Measurements from ENCODE around the gene RXRA. TPM values are rescaled to one million over a fixed set of nuclear protein-coding genes. Genes with fewer than 3 reads are reported as not detected.

Gene RXRA
- polyA plus RNA-seq, 1 donor from 2014 or later, result 2.7 TPM

DNA sequence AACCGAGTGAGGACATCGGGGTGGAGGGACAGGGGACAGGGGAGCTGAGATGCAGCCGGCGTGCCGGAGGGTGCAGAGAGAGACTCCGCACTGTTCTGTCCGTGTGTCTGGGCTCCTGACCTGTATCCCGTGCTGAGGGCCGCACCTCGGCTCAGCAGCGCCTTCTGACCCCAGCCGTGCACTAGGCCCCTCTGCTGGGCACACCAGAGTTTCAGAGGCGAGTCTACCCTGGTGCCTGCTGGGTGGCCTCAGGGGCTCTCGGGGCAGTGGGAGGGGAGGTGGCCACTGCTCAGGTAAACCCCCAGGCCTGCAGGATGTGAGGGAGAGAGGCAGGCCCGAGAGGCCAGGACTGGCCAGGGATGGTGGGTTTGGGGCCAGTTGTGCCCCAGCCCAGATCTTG is 100.2 kb downstream of the RXRA start:
- H3F3A ChIP-seq (ENCODE audit: insufficient read depth, low read length, poor library complexity, severe bottlenecking), result no peaks in the 10 kb centered on the region
- TF ChIP-seq MXI1 (conservative IDR thresholded peaks at IDR 0.05; ENCODE audit: poor library complexity, severe bottlenecking) (no peak), EZH2 (IDR thresholded peaks at IDR 0.05; ENCODE audit: borderline replicate concordance, insufficient read depth, low read length, poor library complexity, severe bottlenecking) (no peak), POLR2AphosphoS5 (IDR thresholded peaks at IDR 0.05) (no peak), EP300 (conservative IDR thresholded peaks at IDR 0.05; ENCODE audit: poor library complexity, severe bottlenecking) (no peak), SMC3 (conservative IDR thresholded peaks at IDR 0.05; ENCODE audit: poor library complexity) (no peak)
- TF ChIP-seq, protein P1, sequence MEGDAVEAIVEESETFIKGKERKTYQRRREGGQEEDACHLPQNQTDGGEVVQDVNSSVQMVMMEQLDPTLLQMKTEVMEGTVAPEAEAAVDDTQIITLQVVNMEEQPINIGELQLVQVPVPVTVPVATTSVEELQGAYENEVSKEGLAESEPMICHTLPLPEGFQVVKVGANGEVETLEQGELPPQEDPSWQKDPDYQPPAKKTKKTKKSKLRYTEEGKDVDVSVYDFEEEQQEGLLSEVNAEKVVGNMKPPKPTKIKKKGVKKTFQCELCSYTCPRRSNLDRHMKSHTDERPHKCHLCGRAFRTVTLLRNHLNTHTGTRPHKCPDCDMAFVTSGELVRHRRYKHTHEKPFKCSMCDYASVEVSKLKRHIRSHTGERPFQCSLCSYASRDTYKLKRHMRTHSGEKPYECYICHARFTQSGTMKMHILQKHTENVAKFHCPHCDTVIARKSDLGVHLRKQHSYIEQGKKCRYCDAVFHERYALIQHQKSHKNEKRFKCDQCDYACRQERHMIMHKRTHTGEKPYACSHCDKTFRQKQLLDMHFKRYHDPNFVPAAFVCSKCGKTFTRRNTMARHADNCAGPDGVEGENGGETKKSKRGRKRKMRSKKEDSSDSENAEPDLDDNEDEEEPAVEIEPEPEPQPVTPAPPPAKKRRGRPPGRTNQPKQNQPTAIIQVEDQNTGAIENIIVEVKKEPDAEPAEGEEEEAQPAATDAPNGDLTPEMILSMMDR (IDR thresholded peaks at IDR 0.05; ENCODE audit: poor library complexity, severe bottlenecking), result no peak
- TF ChIP-seq, protein P2, sequence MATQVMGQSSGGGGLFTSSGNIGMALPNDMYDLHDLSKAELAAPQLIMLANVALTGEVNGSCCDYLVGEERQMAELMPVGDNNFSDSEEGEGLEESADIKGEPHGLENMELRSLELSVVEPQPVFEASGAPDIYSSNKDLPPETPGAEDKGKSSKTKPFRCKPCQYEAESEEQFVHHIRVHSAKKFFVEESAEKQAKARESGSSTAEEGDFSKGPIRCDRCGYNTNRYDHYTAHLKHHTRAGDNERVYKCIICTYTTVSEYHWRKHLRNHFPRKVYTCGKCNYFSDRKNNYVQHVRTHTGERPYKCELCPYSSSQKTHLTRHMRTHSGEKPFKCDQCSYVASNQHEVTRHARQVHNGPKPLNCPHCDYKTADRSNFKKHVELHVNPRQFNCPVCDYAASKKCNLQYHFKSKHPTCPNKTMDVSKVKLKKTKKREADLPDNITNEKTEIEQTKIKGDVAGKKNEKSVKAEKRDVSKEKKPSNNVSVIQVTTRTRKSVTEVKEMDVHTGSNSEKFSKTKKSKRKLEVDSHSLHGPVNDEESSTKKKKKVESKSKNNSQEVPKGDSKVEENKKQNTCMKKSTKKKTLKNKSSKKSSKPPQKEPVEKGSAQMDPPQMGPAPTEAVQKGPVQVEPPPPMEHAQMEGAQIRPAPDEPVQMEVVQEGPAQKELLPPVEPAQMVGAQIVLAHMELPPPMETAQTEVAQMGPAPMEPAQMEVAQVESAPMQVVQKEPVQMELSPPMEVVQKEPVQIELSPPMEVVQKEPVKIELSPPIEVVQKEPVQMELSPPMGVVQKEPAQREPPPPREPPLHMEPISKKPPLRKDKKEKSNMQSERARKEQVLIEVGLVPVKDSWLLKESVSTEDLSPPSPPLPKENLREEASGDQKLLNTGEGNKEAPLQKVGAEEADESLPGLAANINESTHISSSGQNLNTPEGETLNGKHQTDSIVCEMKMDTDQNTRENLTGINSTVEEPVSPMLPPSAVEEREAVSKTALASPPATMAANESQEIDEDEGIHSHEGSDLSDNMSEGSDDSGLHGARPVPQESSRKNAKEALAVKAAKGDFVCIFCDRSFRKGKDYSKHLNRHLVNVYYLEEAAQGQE (IDR thresholded peaks at IDR 0.05; ENCODE audit: borderline replicate concordance), result no peak

DNA sequence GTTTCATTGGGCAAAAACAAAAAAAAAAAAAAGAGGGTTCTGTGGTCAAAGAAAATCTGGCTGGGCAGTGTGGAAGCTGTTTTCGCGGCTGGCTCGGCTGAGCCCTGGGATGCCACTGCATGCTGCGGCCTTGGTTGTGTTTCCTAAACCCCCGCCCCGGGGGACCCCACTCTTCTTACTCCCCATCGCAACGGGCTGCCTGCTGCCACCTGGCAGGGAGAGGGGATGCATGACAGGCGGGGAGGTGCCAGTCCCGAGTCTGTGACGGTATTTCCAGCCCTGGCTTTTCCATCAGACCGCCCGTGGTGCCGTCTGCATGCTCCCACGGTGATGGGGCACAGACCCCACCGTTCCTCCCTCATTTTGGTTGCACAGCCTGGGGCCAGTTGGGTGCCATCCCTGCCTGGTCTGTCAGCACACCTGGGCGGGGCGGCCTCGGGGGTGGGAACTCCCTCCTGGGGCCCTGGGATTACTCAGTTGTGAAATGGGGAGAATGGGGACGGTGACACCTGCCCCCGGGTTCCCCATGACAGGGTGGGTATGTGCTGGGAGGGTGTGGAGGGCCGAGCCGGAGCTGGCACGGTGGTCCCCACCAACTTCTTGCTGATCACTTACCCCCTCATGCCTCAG is 101.0 kb downstream of the RXRA start:
- Histone ChIP-seq H3K27me3 (ENCODE audit: insufficient read depth, low read depth, low read length) (no peaks in the 10 kb centered on the region), H3K36me3 (ENCODE audit: insufficient read depth, low read length) (no peaks in the 10 kb centered on the region), H3K9me2 (ENCODE audit: insufficient read depth, low read length) (no peaks in the 10 kb centered on the region), H3K79me2 (replicated peaks; ENCODE audit: insufficient read depth, low read length) (no peaks in the 10 kb centered on the region), H3K4me2 (ENCODE audit: low read length) (no peak overlapping the region), H2AFZ (ENCODE audit: low read depth, low read length) (no peak overlapping the region), H3K27ac (ENCODE audit: low read length) (no peak overlapping the region), H4K20me1 (ENCODE audit: insufficient read depth) (no peaks in the 10 kb centered on the region), H3F3A (ENCODE audit: insufficient read depth, low read length, poor library complexity, severe bottlenecking) (no peaks in the 10 kb centered on the region), H3K9ac (ENCODE audit: low read length) (no peak overlapping the region), H3K9me3 (ENCODE audit: low read length) (no peaks in the 10 kb centered on the region), H3K4me3 (ENCODE audit: low read length) (no peak overlapping the region)
- no peak for TF ChIP-seq SMC3 (conservative IDR thresholded peaks at IDR 0.05; ENCODE audit: poor library complexity)
- TF ChIP-seq, protein P2 (IDR thresholded peaks at IDR 0.05; ENCODE audit: borderline replicate concordance), result no peak
- TF ChIP-seq MXI1 (conservative IDR thresholded peaks at IDR 0.05; ENCODE audit: poor library complexity, severe bottlenecking), result no peak
- TF ChIP-seq EP300 (conservative IDR thresholded peaks at IDR 0.05; ENCODE audit: poor library complexity, severe bottlenecking), result no peak
- TF ChIP-seq EZH2 (IDR thresholded peaks at IDR 0.05; ENCODE audit: borderline replicate concordance, insufficient read depth, low read length, poor library complexity, severe bottlenecking), result no peak
- TF ChIP-seq TAF1 (IDR thresholded peaks at IDR 0.05; ENCODE audit: low read depth), result no peak
- TF ChIP-seq, protein P1 (IDR thresholded peaks at IDR 0.05; ENCODE audit: poor library complexity, severe bottlenecking), result no peak
- TF ChIP-seq RAD21 (conservative IDR thresholded peaks at IDR 0.05), result no peak
- no peak for TF ChIP-seq POLR2AphosphoS5 (IDR thresholded peaks at IDR 0.05)

More for the DNA sequence above, 100.2 kb downstream of the RXRA start:
- no peaks in the 10 kb centered on the region for H3K79me2 ChIP-seq (replicated peaks; ENCODE audit: insufficient read depth, low read length)
- no peaks in the 10 kb centered on the region for H4K20me1 ChIP-seq (ENCODE audit: insufficient read depth)
- H3K9me3 ChIP-seq (ENCODE audit: low read length), result no peaks in the 10 kb centered on the region
- H3K27me3 ChIP-seq (ENCODE audit: insufficient read depth, low read depth, low read length), result no peaks in the 10 kb centered on the region
- no peak overlapping the region for H3K27ac ChIP-seq (ENCODE audit: low read length)
- no peak overlapping the region for H3K9ac ChIP-seq (ENCODE audit: low read length)
- H3K4me3 ChIP-seq (ENCODE audit: low read length), result no peak overlapping the region
- no peaks in the 10 kb centered on the region for H3K36me3 ChIP-seq (ENCODE audit: insufficient read depth, low read length)
- H2AFZ ChIP-seq (ENCODE audit: low read depth, low read length), result no peak overlapping the region
- no peaks in the 10 kb centered on the region for H3K9me2 ChIP-seq (ENCODE audit: insufficient read depth, low read length)
- no peak overlapping the region for H3K4me2 ChIP-seq (ENCODE audit: low read length)
